Myocyte (in vitro differentiated cells): ENCODE measurements around the gene ITGAV. TPM values are rescaled to one million over a fixed set of nuclear protein-coding genes. Genes with fewer than 3 reads are reported as not detected.
A peak's percentile ranks its signal among the peaks of the same experiment; 100 is the strongest.

Experiments used
- DNase-seq: peaks from one replicate; pipeline ENCODE4 v3.0.0-alpha.2; 2012; ENCODE audit warnings: low read depth
- total RNA-seq: library from RNA; depleted of rRNA; stranded (reverse); fragments of >200 nt; gene quantifications from 2 replicates; pipeline ENCODE4 v1.2.3, GENCODE V29; 2014

ITGAV gene
- total RNA-seq, 1 donor from 2014 or later: 166 TPM

DNA sequence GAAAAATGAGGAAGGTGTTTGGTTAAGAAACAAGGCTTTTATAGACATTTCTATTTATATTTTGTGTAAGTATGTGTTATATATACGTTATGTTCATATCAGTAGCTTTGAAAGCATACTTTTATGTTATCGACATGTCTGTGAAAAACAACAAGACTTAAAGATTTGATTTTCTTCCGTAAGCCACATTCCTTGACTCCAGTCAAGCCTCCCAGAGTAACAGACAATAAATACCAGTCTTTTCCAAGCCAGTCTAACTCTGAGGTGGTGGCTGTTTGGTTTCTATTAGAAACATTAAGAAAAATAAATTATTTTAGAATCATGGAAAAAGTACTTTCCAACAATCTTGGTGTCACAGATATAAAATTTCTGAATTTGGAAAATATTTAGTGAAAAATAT lies 16.3 kb upstream of the ITGAV start:
- no peak for DNase-seq

DNA sequence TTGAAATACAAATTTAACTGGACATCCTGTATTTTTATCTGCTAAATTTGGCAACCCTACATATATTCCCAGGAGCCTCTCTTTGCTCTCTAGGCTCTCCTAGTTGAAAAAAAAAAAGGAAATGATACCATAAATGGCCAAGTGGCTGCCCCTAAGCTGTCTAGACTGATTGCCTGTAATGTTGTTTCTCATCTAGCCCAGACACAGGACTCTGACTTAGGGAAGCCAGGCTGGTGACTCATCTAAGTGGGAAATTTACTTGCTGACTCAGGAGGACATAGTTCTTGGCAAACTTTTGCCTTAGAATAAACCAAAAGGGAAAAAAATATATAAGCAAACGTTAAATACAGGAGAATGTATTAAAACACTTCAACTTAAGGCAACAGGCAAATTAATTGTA lies 14.6 kb upstream of the ITGAV start:
- peak; percentile 94 for DNase-seq

DNA sequence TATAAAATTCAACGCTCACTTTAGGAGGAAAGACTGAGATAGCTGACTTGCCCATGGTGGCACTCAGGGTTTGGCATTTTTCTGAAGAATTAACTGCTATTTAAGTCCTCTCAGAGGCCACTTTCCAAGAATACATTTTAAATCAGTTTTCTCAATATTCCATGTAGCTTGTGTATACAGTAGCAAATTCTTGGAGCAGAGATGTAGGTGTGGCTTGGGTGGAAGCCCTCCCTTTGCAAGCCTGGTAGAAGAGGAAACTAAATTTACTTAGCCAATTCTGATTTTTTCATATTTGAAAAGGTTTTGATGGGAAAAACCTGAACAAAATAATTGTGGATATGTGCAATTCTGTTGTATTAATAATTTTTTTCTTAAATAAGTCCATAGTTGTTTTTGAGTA lies 14.0 kb upstream of the ITGAV start:
- DNase-seq: no peak

DNA sequence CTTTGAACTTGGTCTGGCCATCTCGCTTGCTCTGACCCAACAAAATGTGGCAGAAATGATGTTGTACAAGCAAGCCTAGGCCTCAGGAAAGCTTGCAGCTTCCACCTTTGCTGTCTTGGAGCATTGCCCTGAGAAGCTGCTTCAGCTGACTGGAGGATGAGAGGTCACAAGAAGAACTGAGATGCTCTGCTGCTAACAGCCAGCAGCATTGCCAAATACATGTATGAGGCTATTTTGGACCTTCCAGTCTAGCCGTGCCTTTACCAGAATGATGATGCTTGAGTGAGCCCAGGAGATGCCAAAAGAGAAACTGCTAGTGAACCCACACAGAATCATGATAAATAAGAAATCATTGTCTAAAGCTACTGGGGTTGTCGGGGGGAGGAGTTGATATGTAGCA lies 13.2 kb upstream of the ITGAV start:
- peak; percentile 16 for DNase-seq

DNA sequence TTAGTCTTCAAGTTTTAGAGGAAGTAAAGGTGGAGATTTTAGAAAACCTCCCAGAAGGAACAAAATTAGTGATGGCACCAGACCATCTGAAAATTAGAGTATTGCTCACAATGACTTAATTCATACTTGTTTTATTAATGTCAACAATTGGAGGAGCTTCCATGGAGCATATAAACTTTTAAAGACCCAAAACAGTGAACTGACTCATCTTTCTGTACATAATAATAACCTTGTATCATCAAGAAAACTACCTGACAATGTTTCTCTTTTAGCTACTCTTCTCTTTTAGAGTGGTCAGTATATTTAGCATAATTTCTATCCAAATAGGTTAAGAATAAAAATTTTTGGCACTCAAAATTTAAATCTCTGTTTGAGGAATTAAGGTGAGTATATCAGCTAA lies 7.2 kb upstream of the ITGAV start:
- DNase-seq: no peak

DNA sequence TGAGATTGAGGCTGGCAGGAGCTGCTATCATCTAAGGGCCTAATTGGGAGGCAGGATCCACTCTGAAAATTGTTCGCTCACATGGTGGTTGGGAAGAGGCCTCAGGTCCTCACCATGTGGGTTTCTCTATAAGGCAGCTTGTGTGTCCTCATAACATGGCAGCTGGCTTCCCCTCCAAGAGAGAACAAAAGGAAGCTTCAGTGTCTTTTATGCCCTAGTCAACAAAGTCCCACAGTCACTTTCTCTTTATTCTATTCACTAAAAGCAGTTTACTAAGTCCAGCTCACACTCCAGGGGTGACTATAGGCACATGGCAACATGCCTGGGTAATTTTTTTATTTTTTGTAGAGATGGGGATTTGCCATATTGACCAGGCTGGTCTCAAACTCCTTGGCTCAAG lies 5.8 kb upstream of the ITGAV start:
- no peak for DNase-seq

DNA sequence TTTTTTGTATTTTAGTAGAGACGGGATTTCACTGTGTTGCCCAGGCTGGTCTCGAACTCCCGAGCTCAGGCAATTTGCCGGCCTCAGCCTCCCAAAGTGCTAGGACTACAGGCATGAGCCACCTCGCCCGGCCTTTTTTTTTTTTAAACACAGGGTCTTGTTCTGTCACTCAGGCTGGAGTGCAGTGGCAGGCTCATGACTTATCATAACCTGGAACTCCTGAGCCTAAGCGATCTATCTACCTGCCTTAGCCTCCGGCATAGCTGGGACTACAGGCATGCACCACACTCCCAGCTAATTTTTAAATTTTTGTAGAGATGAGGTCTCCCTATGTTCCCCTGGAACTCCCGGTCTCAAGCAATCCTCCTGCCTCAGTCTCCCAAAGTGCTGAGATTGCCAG lies 1.4 kb upstream of the ITGAV start:
- no peak for DNase-seq

DNA sequence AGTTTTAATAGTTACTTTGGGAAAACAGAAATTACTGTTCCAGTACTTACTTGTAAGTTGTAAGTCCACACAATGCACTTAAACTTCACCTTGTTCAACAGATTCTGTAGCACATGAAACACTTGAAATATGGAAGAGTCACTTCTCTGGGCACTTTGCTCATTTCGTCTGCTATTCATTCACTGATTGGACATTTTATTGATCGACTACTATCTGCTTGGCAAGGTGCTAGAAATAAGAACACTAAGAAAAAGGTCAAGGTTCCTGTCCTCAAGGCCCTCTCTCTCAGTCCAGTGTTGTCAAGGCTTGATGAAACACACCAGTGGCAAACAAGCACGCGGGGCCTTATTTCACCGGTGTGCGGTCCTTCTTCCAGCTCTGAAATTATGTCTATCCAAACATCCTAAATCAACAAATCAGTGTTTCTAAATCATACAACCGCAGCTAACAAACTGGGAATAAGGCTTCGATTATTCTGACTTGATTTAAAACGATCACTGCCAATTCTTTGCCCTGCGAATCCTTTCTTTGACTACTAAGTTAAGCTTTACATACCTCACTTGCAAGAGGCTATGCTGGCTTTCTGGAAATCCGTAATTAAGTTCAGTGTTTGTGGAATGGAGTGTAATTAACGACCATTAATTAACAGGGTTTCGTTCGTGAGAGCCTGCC lies 780 bp upstream of the ITGAV start:
- DNase-seq: no peak

DNA sequence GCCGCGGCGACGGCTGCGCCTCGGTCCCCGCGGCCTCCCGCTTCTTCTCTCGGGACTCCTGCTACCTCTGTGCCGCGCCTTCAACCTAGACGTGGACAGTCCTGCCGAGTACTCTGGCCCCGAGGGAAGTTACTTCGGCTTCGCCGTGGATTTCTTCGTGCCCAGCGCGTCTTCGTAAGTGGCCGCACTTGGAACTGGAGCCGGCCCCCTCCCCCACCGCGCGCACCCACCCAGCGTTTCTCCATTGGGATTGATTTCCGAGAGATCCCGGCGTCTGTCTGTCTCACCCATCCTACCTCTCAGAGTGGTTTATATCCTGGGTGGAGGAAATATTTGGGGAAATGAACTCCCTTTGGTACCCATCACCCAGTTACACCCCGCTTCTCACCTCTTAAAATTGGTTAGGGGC lies 498 bp downstream of the ITGAV start:
- DNase-seq: peak; percentile 59

DNA sequence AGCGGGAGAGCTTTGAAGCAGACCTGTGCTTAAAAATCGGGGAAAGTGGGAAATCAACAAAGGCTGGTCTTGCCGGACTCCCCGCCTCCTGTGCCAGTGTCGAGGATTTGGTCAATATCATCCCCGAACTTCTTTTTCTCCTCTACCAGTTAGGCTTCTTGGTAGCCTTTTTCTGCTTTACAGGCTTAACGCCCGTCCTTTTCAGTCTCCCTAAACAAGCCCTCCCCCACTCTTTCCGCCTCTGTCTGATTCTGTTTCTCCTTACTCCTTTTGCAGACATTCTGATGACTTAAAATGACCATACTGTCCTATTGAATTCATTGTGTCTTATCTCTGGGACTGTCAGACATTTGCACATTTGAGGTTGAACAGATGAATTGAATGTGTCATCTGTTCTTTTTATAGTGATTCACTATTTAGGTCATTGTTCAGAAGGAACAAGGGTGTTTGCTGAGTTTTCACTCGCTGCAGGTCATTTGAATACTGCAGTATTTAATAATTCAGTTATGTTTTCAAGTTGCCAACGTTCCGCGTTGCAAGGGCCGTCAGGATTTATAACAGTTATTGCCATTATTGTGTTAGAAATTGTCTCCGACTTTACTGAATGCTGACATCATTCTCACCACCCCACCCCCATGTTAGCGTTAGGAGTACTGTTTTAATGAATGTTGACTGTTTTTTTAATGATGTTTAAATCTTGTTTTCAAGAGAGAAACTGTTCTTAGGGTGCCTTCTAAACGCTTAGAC lies 1.1 kb downstream of the ITGAV start:
- peak; percentile 61 for DNase-seq

DNA sequence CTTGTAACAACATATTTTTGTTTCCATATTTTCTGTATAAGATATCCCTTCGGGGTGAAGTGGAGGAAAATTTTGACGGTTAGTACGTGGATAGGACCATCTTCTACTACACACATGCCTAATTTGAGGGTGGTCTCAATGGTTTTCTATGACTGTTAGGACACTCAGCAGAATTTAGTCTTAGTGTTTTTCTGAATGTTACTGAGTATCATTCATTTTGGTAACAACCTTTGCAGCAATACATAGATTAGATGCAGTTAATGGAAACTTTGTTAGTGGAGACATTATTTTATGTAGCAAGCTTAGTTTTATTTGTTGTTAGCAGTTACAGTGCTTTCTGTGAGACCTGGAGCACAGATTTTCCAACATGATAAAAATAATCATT lies 1.6 kb downstream of the ITGAV start:
- DNase-seq: no peak

DNA sequence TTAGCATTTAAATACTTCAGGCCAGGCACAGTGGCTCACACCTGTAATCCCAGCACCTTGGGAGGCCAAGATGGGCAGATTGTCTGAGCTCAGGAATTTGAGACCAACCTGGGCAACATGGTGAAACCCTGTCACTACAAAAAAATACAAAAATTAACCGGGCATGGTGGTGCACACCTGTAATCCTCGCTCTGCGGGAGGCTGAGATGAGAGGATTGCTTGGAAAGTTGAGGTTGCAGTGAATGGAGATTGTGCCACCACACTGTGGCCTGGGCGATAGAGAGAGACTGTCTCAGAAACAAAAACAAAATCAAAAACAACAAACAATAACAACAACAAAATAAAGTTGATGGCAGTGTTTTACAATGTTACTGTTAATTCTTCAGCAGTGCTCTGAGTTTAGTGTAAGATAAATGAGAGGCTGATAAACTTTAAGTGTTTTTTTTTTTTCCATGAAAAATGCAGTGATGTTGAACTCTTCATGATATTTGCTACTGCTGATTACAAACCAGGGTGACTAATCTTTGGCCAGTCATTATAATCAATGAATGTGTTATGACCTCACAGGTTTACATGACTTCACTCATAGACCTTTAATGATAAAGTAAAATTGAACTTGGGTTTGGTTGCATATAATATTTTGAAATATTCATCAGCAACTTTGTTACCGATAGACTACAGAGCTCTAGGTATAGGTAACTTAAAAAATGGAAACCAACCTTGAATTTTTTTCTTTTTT lies 2.5 kb downstream of the ITGAV start:
- no peak for DNase-seq

DNA sequence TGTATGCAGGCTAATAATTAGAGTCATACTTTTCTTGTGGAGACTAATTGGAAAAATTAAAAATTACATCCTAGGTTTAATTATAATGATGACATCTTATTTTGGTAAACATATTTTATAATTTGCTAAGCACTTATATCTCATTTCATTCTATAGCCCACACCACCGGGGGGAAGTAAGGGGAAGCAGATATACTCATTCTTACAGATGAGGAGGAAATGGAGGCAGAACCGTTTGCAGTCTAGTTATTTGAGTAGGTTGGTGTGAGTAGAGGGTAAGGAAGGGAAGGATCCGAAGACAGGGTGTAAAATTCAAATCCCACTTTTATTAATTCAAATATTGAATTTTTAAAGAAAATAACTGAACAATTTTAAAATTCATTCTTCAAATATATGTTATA lies 3.7 kb downstream of the ITGAV start:
- DNase-seq: no peak

DNA sequence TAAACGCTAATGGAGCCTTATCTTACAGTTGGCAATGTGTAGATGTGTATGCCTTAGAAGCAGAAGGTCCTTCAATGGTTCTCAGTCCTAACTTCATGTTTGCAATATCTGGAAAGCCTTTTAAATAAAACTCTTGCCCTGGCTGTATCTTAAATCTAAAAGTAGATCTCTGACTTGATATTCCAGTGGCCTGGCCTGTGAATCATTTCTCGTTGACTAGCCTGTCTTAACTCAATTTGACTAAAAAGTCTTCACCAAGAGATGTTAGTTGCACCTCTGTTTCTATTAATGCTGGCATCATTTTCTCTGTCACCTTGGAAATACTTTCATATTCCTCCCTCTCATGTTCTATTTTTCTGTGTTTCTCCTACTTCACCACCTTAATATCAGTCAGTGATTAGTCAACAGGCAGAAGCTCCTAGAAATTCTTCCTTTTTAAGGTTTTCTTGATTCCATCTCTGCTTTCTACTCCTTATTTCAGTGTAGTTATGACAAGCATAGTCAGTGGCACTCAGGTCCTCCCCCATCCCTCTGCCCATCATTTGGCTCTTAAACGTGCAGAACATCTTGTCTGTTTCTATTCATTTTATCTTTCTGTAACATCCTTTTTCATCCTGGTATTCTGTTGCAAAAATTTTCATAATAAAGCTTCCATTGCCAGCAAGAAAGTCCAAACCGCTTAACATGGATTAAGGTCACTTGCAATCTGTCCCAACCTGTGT lies 4.3 kb downstream of the ITGAV start:
- DNase-seq: no peak

DNA sequence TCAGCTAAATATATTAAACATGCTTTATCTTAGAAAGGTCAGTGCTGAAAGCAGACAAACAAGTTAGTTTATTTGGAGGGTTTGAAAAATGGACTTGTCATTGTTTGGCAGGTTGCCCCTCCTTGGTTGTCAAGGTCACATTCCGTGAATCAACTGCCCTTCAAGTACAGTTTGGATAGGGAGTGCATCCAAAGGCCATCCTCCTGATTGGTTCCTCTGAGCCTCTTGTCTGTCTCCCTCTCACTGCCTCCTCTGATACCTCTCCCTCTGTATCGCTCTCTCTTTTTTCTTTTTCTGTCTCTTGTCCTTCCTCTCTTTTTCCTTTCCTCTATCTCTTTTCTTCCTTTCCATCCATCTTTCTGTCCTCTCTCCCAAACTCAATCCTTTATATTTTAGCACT lies 5.4 kb downstream of the ITGAV start:
- peak; percentile 40 for DNase-seq

DNA sequence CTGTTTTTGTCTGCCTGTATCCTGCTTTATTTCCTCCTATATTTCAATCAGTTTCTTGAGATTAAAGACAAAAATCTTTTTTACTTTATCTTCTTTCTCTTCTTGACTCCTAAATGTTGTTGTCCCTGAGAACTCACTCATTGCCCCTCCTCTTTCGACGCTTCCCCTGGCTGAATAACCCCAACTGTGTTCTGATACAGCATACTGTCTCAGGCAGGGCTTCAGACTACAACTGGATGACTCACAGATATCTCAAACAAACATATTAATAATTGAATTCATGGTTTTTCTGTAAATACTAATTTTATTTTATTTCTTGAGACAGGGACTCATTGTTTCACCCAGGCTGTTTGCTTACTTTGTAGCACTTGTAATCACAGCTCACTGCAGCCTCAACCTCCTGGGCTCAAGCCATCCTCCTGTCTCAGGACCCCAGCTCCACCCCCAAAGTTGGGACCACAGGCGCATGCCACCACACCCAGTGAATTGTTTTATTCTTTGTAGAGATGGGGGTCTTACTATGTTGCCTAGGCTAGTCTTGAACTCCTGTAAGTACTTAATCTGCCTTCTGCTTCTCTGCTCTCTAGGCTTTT lies 9.4 kb downstream of the ITGAV start:
- no peak for DNase-seq

DNA sequence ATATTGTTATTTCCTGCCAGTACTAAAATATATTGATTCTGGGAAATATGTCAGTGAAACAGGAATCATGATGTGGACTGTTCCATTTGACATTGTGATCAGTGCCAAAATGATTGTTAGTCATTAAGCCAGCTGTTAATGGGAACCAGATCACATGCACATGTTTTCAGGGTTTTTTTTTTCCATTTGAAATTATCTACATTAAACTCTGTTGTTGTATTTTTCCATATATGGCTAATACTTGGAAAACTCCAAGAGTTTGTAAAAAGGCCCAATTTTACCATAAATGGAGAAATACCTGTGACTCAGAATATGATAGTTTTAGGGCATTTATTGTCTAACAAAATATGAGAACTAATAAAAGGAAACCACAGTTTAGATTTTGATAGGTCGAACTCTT lies 13.4 kb downstream of the ITGAV start:
- peak; percentile 22 for DNase-seq

DNA sequence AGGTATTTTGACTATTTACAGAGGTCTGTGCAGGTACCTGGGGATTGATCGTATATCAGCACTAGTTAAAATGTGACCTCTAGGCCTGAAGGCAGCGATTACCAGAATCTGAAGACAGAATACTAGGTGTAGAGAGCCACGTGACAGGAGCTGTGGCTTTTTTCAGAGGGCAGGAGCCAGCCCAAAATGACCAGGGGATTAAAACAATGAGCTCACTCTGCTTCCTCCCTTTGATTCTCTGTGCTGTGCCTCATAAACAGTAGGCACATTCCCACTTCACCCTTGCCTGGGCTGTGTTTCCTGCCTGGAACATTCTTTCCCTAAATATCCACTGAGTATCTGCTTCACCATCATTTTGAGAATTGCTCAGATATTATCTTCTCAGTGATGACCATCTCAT lies 15.2 kb downstream of the ITGAV start:
- DNase-seq: peak; percentile 51

DNA sequence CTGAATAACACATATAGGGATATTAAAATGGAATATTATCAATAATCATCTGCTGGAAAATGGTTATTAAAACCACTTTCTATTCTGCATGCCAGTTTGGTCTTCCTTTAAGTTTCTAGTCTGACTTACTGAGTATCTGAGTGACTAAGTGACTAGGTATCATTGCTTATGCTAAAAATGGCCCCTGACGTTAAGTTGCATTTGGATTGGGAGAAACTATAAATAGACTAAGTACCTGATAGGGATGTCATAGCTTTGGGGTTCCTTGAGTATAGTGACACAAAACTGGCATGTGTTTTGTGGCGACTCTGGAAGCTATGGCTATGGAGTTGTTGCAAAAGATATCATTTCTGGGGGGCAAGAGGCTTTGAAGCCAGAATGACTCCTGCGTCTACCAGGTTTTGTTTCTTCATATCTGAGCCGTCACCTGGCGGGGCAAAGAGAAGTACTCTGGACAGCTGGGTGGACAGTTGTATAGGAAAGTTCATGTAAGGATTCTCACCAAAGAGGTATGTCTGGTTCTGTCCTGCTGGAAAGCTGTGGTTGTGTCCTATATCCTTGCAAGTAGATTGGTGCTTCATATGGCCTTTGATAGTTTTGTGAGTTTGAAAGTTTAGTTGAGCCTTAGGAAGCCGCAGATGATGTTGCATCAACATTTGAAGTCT lies 17.9 kb downstream of the ITGAV start:
- DNase-seq: peak; percentile 33

DNA sequence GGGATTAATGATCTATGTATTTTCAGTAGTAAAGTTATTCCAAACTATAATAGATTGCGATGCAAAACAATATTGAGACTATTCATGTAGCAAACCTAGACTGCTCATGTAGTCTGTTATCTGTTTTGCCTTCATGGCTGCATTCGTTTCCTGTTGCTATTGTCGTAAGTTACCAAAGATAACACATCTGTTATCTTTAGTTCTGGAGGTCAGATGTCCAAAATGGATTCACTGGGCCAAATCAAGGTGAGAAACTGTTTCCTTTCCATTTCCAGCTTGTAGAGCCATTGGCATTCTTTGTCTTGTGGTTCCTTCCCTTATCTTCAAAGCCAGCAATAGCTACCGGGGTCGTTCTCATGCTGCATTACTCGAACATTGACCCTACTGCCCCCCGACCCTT lies 20.9 kb downstream of the ITGAV start:
- DNase-seq: no peak

DNA sequence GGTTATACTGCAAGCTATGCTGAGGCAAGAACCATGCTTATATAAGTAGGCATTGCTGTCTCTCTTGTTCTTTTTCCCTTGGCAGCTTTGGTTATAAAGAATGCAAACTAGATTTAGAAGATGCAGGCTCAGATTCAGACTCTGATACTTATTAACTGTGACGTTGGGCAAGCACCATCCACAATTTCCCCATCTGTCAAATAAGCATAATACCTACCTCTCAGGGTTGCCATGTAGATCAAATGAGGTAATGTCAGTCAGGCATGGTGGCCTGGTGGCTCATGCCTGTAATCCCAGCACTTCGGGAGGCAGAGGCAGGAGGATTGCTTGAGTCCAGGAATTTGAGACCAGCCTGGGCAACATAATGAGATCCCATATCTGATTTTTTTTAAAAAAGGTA lies 21.7 kb downstream of the ITGAV start:
- DNase-seq: no peak
